HepG2 (cell line): ENCODE measurements around the gene MBL2. TPM values are rescaled to one million over a fixed set of nuclear protein-coding genes. Genes with fewer than 3 reads are reported as not detected.

Experiments used
- ATAC-seq: fragments of 200-7000 bp; cut with Tn5 transposase; 3 replicates; pipeline ENCODE4 v1.9.1; 2020; ENCODE audit warnings: mild to moderate bottlenecking, moderate library complexity
- BruUV-seq: library from RNA; stranded (reverse); fragments of 400-500 nt; replicated peaks from 2 replicates; lab custom pipeline; 2021; lab: Mats Ljungman, UMichigan
- CTCF ChIA-PET: fragments of 300-600 bp; formaldehyde crosslinking; extraction: SDS; loops from one replicate; lab custom pipeline; 2021; ENCODE audit warnings: low total read pairs, inconsistent platforms, low intra/inter-chr PET ratio; lab: Yijun Ruan, JAX
- POLR2A ChIA-PET: fragments of 350-600 bp; sonication (Branson Sonifier 250); formaldehyde crosslinking; loops from one replicate; lab custom pipeline; 2020; ENCODE audit warnings: antibody characterized with exemption, inconsistent platforms; lab: Yijun Ruan, JAX
- DNase-seq: peaks from one replicate; pipeline ENCODE4 v3.0.0-alpha.2; 2015; ENCODE audit warnings: low spot score
- FAIRE-seq: peaks from 3 replicates; lab custom pipeline; 2011; peaks lifted over from hg19 to GRCh38; lab: Jason Lieb, UNC
- H2AFZ ChIP-seq: one replicate; pipeline ENCODE4 v1.6.1; 2011; ENCODE audit warnings: low read length, inconsistent platforms
- H3K27ac ChIP-seq: fragments of 300-600 bp; 3 replicates; pipeline ENCODE4 v1.8.0; 2011; ENCODE audit warnings: mixed run types, mild to moderate bottlenecking, mixed read lengths, low read length, inconsistent platforms; ENCODE audit not compliant: insufficient read depth; ENCODE audit errors: extremely low read length
- H3K27me3 ChIP-seq, 2 experiments: fragments of 200-600 bp in 1 of 2; 2 replicates in 1 of 2; 3 replicates in 1 of 2; pipeline versions ENCODE4 v1.6.0 to v1.8.0; 2011; ENCODE audit warnings: low read length in 2 of 2, mild to moderate bottlenecking in 2 of 2, moderate library complexity in 2 of 2, inconsistent platforms in 1 of 2; ENCODE audit not compliant: insufficient read depth in 2 of 2, control insufficient read depth in 1 of 2
- H3K36me3 ChIP-seq, 2 experiments: fragments of 200-600 bp in 1 of 2; replicated peaks in 1 of 2; 2 replicates in 1 of 2; 3 replicates in 1 of 2; pipeline versions ENCODE4 v1.5.1 to v1.8.0; 2011; ENCODE audit warnings: low read length in 2 of 2, inconsistent platforms in 1 of 2; ENCODE audit not compliant: insufficient read depth in 2 of 2, control insufficient read depth in 1 of 2
- H3K4me1 ChIP-seq: 2 replicates; pipeline ENCODE4 v1.5.1; 2012; ENCODE audit warnings: low read length, inconsistent platforms; ENCODE audit not compliant: insufficient read depth
- H3K4me2 ChIP-seq: 2 replicates; pipeline ENCODE4 v1.6.0; 2011; ENCODE audit warnings: low read depth, low read length, inconsistent platforms
- H3K4me3 ChIP-seq, 3 experiments: fragments of 200-600 bp in 1 of 3; sonication (generic), shearing (Covaris generic) in 1 of 3; replicated peaks in 1 of 3; 2 replicates each; pipeline ENCODE4 v1.5.1; 2011 to 2016; ENCODE audit warnings: low read length in 3 of 3, inconsistent platforms in 2 of 3, low read depth in 2 of 3, mild to moderate bottlenecking in 2 of 3, control low read depth in 1 of 3, mixed read lengths in 1 of 3; ENCODE audit not compliant: insufficient read depth in 1 of 3
- H3K79me2 ChIP-seq: one replicate; pipeline ENCODE4 v1.6.1; 2011; ENCODE audit warnings: low read length, inconsistent platforms; ENCODE audit not compliant: insufficient read depth
- H3K9ac ChIP-seq: 2 replicates; pipeline ENCODE4 v1.6.0; 2011; ENCODE audit warnings: mild to moderate bottlenecking, low read depth, low read length, inconsistent platforms; ENCODE audit not compliant: insufficient read depth
- H3K9me3 ChIP-seq: 2 replicates; pipeline ENCODE4 v1.5.1; 2012; ENCODE audit warnings: mild to moderate bottlenecking, low read length
- H4K20me1 ChIP-seq: 2 replicates; pipeline ENCODE4 v1.6.0; 2011; ENCODE audit warnings: inconsistent platforms, mild to moderate bottlenecking, low read length, moderate library complexity; ENCODE audit not compliant: insufficient read depth
- BRD4 ChIP-seq: sonication (generic); formaldehyde crosslinking; IDR thresholded peaks from 2 replicates; pipeline ENCODE4 v1.4.0; 2020; ENCODE audit warnings: missing genetic modification reagents
- KIAA2018 ChIP-seq: sonication (generic); formaldehyde crosslinking; IDR thresholded peaks from 2 replicates; pipeline ENCODE4 v1.5.0; 2020; ENCODE audit warnings: mild to moderate bottlenecking, missing genetic modification reagents, borderline replicate concordance
- PATZ1 ChIP-seq: sonication (generic); formaldehyde crosslinking; IDR thresholded peaks from 2 replicates; pipeline ENCODE4 v1.4.0; 2020; ENCODE audit warnings: missing genetic modification reagents
- TCF12 ChIP-seq, 2 experiments: fragments of 450-650 bp in 1 of 2; sonication (generic) in 1 of 2; formaldehyde crosslinking in 1 of 2; IDR thresholded peaks; 2 replicates each; pipeline versions ENCODE4 v1.6.1 to v1.8.0; 2017 to 2022; ENCODE audit warnings: antibody characterized with exemption in 1 of 2, mild to moderate bottlenecking in 1 of 2, missing genetic modification reagents in 1 of 2, moderate library complexity in 1 of 2
- THAP7 ChIP-seq: sonication (generic); formaldehyde crosslinking; IDR thresholded peaks from 2 replicates; pipeline ENCODE4 v1.8.1; 2023; ENCODE audit warnings: mild to moderate bottlenecking, missing genetic modification reagents
- ZNF607 ChIP-seq: sonication (generic); formaldehyde crosslinking; IDR thresholded peaks from 2 replicates; pipeline ENCODE4 v1.5.1; 2020; ENCODE audit warnings: missing genetic modification reagents, mild to moderate bottlenecking, borderline replicate concordance
- WGBS: methylation state at CpG from one replicate; pipeline ENCODE4 v1.1.6; 2017; ENCODE audit warnings: low lambda C conversion rate; 5-methylcytosine and 5-hydroxymethylcytosine counted together
- in situ Hi-C: cut with HindIII; loops from 2 replicates; pipeline ENCODE4 v1.10.0; 2017; ENCODE audit warnings: low pct_unique_long_range_greater_than_20kb; ENCODE audit not compliant: extremely low pct_ligation_motif_present
- intact Hi-C: fragments of 100-400 bp; cut with micrococcal nuclease; formaldehyde crosslinking; loops from one replicate; pipeline ENCODE4 v1.10.0; 2022; ENCODE audit not compliant: unreplicated experiment
- polyA plus RNA-seq, 8 experiments: library from polyadenylated mRNA; depleted of rRNA in 3 of 8; stranded (reverse) in 7 of 8; unstranded in 1 of 8; fragments of >200 nt; fragmentation: Illumina TruSeq in 4 of 8; extraction: Trizol in 4 of 8; gene quantifications; 2 replicates each; pipeline versions ENCODE4 v1.2.1 to v1.2.3, GENCODE V29; 2011 to 2016; ENCODE audit warnings: low read depth in 4 of 8, missing spikeins in 1 of 8, mixed read lengths in 1 of 8; ENCODE audit not compliant: insufficient read depth in 1 of 8
- total RNA-seq, 5 experiments: library from RNA; depleted of rRNA; stranded (reverse); fragments of >200 nt; fragmentation: Illumina TruSeq; extraction: Trizol; gene quantifications; 2 replicates each; pipeline ENCODE4 v1.2.3, GENCODE V29; 2016; ENCODE audit warnings: low read depth in 1 of 5

MBL2 gene
- total and polyA plus RNA-seq, 2 of the 13 experiments (the other 11 are each of a cell fraction or from before 2014, with no cell fraction given), result 9.6 to 16.2 TPM

- TF ChIP-seq THAP7 (CRISPR knock-in tag), result 0 out of 2 replicates have a peak, but pooled peaks have one; percentile 62
Observed at GRCh38 chr10:52780391-52781155, 8.0 kb upstream of the MBL2 start (continued).

GRCh38 chr10:52779541-52780390 lies 7.2 kb upstream of the MBL2 start:
- intact Hi-C loops (loop anchor here (1.0 kb wide), 3 partner anchors 38 to 471 kb away; no protein-coding TSS in a partner anchor), in situ Hi-C loops (loop anchor here (5.0 kb wide), 3 partner anchors 37 to 467 kb away; partner anchors contain the start of gene DKK1)
- Histone ChIP-seq H3K9me3 (no peaks in the 10 kb centered on the region), H3K9ac (peak overlapping the region; percentile 4; the same call in 1 of the 2 replicates), H3K4me1 (peaks cover 51% of the 10 kb centered on the region), H3K27ac (no peak overlapping the region), H3K4me3 (peak overlapping the region in 1 of 3 experiments; percentile 31; a peak in 1 of 6 replicates), H2AFZ (peak overlapping the region; percentile 28), H3K27me3 (no peaks in the 10 kb centered on the region), H3K36me3 (no peaks in the 10 kb centered on the region), H3K4me2 (peak overlapping the region; percentile 70), H3K79me2 (no peaks in the 10 kb centered on the region), H4K20me1 (no peaks in the 10 kb centered on the region)
- peak; percentile 64 for DNase-seq
- ChIA-PET POLR2A (interaction anchor here (4.1 kb wide), 1 partner anchor 39 kb away, joined by 16 read pairs; no protein-coding TSS in a partner anchor), CTCF (interaction anchor here (0.8 to 8.0 kb wide), 4 partner anchors 34 to 134 kb away, joined by 6 to 218 read pairs (median 24); no protein-coding TSS in a partner anchor)
- ATAC-seq, result peak; percentile 80
- WGBS, result 73% methylated on average over 13 of the region's 13 CpGs
- no TSS peak for BruUV-seq
- peak; percentile 86 for FAIRE-seq
- no peak for TF ChIP-seq BRD4 (CRISPR knock-in tag)
- 0 out of 2 replicates have a peak, but pooled peaks have one; percentile 43 for TF ChIP-seq PATZ1 (CRISPR knock-in tag)
- TF ChIP-seq KIAA2018 (CRISPR knock-in tag), result no peak
- TF ChIP-seq TCF12 (IDR thresholded peaks at IDR 0.05), result no peak
- TF ChIP-seq TCF12 (CRISPR knock-in tag; IDR thresholded peaks at IDR 0.05), result no peak
- TF ChIP-seq ZNF607 (CRISPR knock-in tag), result no peak
